ENCODE data around the gene TMTC2.

- TF ChIP-seq POLR2A (IDR thresholded peaks at IDR 0.05; ENCODE audit: low read length) = no peak
- no peak for TF ChIP-seq GATA1 (IDR thresholded peaks at IDR 0.05; ENCODE audit: low read depth, low read length)
These were observed 330.3 kb downstream of the TMTC2 start for GRCh38 chr12:83016991-83017390.
